K562 (cell line): ENCODE results near the gene TMEM170A. TPM values are rescaled to one million over a fixed set of nuclear protein-coding genes. Genes with fewer than 3 reads are reported as not detected.

Experiments
- ATAC-seq: fragments of 200-7000 bp; cut with Tn5 transposase; 3 replicates; pipeline ENCODE4 v1.9.1; 2020; ENCODE audit warnings: moderate library complexity
- BruUV-seq: library from RNA; stranded (reverse); fragments of 400-500 nt; replicated peaks from 2 replicates; lab custom pipeline; 2021; lab: Mats Ljungman, UMichigan
- CTCF ChIA-PET: fragments of 300-600 bp; formaldehyde crosslinking; extraction: SDS; loops from one replicate; lab custom pipeline; 2021; ENCODE audit warnings: low intra/inter-chr PET ratio; lab: Yijun Ruan, JAX
- POLR2A ChIA-PET: fragments of 300-600, 350-650 bp; sonication (Branson Sonifier 250); formaldehyde crosslinking; extraction: SDS; loops from one replicate; lab custom pipeline; 2021; ENCODE audit warnings: antibody characterized with exemption, inconsistent platforms; lab: Yijun Ruan, JAX
- DNase-seq, 4 experiments: peaks; one replicate each; pipeline versions ENCODE4 v3.0.0 to v3.0.0-alpha.2; 2011 to 2018; ENCODE audit warnings: low spot score in 3 of 4, mixed read lengths in 3 of 4; ENCODE audit errors: extremely low read depth in 1 of 4
- FAIRE-seq: peaks from 2 replicates; lab custom pipeline; 2011; peaks lifted over from hg19 to GRCh38; lab: Jason Lieb, UNC
- H2AFZ ChIP-seq: 2 replicates; pipeline ENCODE4 v1.6.0; 2011; ENCODE audit warnings: low read depth, low read length, control low read depth, inconsistent platforms
- H3K27ac ChIP-seq: fragments of 200-600 bp; 3 replicates; pipeline ENCODE4 v1.8.0; 2011; ENCODE audit warnings: low read depth, mild to moderate bottlenecking, control low read depth, inconsistent platforms, low read length, moderate library complexity, mixed read lengths; ENCODE audit errors: extremely low read depth
- H3K27me3 ChIP-seq, 2 experiments: fragments of 300-600 bp in 1 of 2; 2 replicates in 1 of 2; 3 replicates in 1 of 2; pipeline versions ENCODE4 v1.6.0 to v1.8.0; 2011; ENCODE audit warnings: inconsistent platforms in 2 of 2, low read length in 2 of 2, mild to moderate bottlenecking in 1 of 2, mixed read lengths in 1 of 2, moderate library complexity in 1 of 2; ENCODE audit not compliant: control insufficient read depth in 2 of 2, insufficient read depth in 2 of 2
- H3K36me3 ChIP-seq: fragments of 300-600 bp; 3 replicates; pipeline ENCODE4 v1.8.0; 2011; ENCODE audit warnings: mild to moderate bottlenecking, low read length, inconsistent platforms; ENCODE audit not compliant: control insufficient read depth, insufficient read depth
- H3K4me1 ChIP-seq, 2 experiments: fragments of 200-600 bp in 1 of 2; replicated peaks in 1 of 2; 2 replicates in 1 of 2; 3 replicates in 1 of 2; pipeline versions ENCODE4 v1.5.1 to v1.8.0; 2011; ENCODE audit warnings: inconsistent platforms in 2 of 2, low read length in 2 of 2, mild to moderate bottlenecking in 1 of 2, mixed read lengths in 1 of 2, moderate library complexity in 1 of 2; ENCODE audit not compliant: control insufficient read depth in 2 of 2, insufficient read depth in 2 of 2
- H3K4me2 ChIP-seq: 2 replicates; pipeline ENCODE4 v1.6.1; 2011; ENCODE audit warnings: low read length, control low read depth, inconsistent platforms, mixed read lengths; ENCODE audit not compliant: insufficient read depth
- H3K4me3 ChIP-seq: fragments of 200-600 bp; sonication (generic), shearing (Covaris generic); 2 replicates; pipeline ENCODE4 v1.5.1; 2016; ENCODE audit warnings: control low read depth, inconsistent platforms
- H3K79me2 ChIP-seq: fragments of 200-600 bp; 3 replicates; pipeline ENCODE4 v1.8.0; 2011; ENCODE audit warnings: low read length, inconsistent platforms; ENCODE audit not compliant: control insufficient read depth, insufficient read depth
- H3K9ac ChIP-seq, 2 experiments: 2 replicates each; pipeline versions ENCODE4 v1.6.0 to v1.6.1; 2011; ENCODE audit warnings: low read depth in 2 of 2, low read length in 2 of 2, control low read depth in 1 of 2, inconsistent platforms in 1 of 2, mild to moderate bottlenecking in 1 of 2, mixed read lengths in 1 of 2; ENCODE audit not compliant: insufficient read depth in 1 of 2
- H3K9me1 ChIP-seq: one replicate; pipeline ENCODE4 v1.6.0; 2011; ENCODE audit warnings: inconsistent platforms, mild to moderate bottlenecking, low read length, moderate library complexity; ENCODE audit not compliant: control insufficient read depth, insufficient read depth
- H3K9me3 ChIP-seq: replicated peaks from 2 replicates; pipeline ENCODE4 v1.5.1; 2011; ENCODE audit warnings: low read depth, low read length, inconsistent platforms; ENCODE audit not compliant: control insufficient read depth, insufficient read depth
- H4K20me1 ChIP-seq: replicated peaks from 2 replicates; pipeline ENCODE4 v1.6.1; 2011; ENCODE audit warnings: low read length, inconsistent platforms, mixed read lengths; ENCODE audit not compliant: control insufficient read depth, insufficient read depth
- HMGN3 ChIP-seq: IDR thresholded peaks from 2 replicates; pipeline ENCODE4 v1.6.1; 2011; ENCODE audit warnings: borderline replicate concordance, low read depth, mild to moderate bottlenecking, mixed read lengths, low read length; ENCODE audit not compliant: insufficient read length; ENCODE audit errors: extremely low read depth
- MAFF ChIP-seq: IDR thresholded peaks from 2 replicates; pipeline ENCODE4 v1.6.1; 2012; ENCODE audit warnings: low read length, improper control_type of control experiment
- NRF1 ChIP-seq, 2 experiments: fragments of 450-650 bp; IDR thresholded peaks in 1 of 2; conservative IDR thresholded peaks in 1 of 2; 2 replicates each; pipeline ENCODE4 v1.6.1; 2014; ENCODE audit warnings: mild to moderate bottlenecking in 2 of 2
- RNF2 ChIP-seq: sonication (generic); IDR thresholded peaks from 2 replicates; pipeline ENCODE4 v1.6.1; 2016
- TAL1 ChIP-seq: fragments of 450-650 bp; IDR thresholded peaks from 2 replicates; pipeline ENCODE4 v1.6.1; 2016; ENCODE audit warnings: mild to moderate bottlenecking
- ZNF263 ChIP-seq: sonication (generic); formaldehyde crosslinking; IDR thresholded peaks from 2 replicates; pipeline ENCODE4 v1.8.0; 2022; ENCODE audit warnings: mild to moderate bottlenecking, missing genetic modification reagents, borderline replicate concordance
- WGBS: fragments of 100-300 bp; shearing (Covaris generic); methylation state at CpG from one replicate; pipeline ENCODE4 v1.1.6; 2016; ENCODE audit warnings: low coverage, mixed read lengths; ENCODE audit not compliant: insufficient coverage; ENCODE audit errors: missing lambda C conversion rate; 5-methylcytosine and 5-hydroxymethylcytosine counted together
- in situ Hi-C: fragments of 300-500 bp; cut with MboI; formaldehyde crosslinking; loops from 4 replicates; pipeline ENCODE4 v1.15.0; 2018; ENCODE audit warnings: inconsistent platforms, mixed read lengths
- intact Hi-C: fragments of 100-400 bp; cut with micrococcal nuclease; formaldehyde crosslinking; loops from 2 replicates; pipeline ENCODE4 v1.14.2; 2022
- polyA plus RNA-seq, 8 experiments: library from polyadenylated mRNA; depleted of rRNA in 4 of 8; stranded (reverse) in 5 of 8; unstranded in 3 of 8; fragments of >200 nt; fragmentation: Nextera tagmentation in 2 of 8; fragmentation: Illumina TruSeq in 1 of 8; extraction: Ambion mirVana in 2 of 8; extraction: Trizol in 1 of 8; gene quantifications; 2 replicates each; pipeline versions ENCODE4 v1.2.1 to v1.2.3, GENCODE V29; 2011 to 2014; ENCODE audit warnings: inconsistent platforms in 1 of 8, missing spikeins in 1 of 8
- total RNA-seq, 7 experiments: library from RNA; depleted of rRNA in 6 of 7; stranded (reverse); fragments of >200 nt in 6 of 7; fragmentation: Illumina TruSeq in 2 of 7; extraction: Trizol in 2 of 7; gene quantifications; 2 replicates each; pipeline versions ENCODE4 v1.2.1 to v1.2.3, GENCODE V29; 2011 to 2021; ENCODE audit warnings: low replicate concordance in 1 of 7

TMEM170A gene
- total and polyA plus RNA-seq, 9 of the 15 experiments (the other 6 are each of a cell fraction or from before 2014, with no cell fraction given), result 6.1 to 30.2 (median 15.0) TPM

- Histone ChIP-seq H3K79me2 (no peaks in the 10 kb centered on the region), H3K27me3 (peaks cover 13 to 42% of the 10 kb centered on the region in 2 experiments; a peak in 3 of 5 replicates), H3K4me2 (no peak overlapping the region), H4K20me1 (no peaks in the 10 kb centered on the region; the same call in 1 of the 2 replicates), H3K27ac (no peak overlapping the region), H2AFZ (no peak overlapping the region), H3K9ac (no peak overlapping the region), H3K4me3 (no peak overlapping the region), H3K9me3 (no peaks in the 10 kb centered on the region), H3K4me1 (peaks cover 0 to 9% of the 10 kb centered on the region in 2 experiments; a peak in 2 of 5 replicates), H3K36me3 (no peaks in the 10 kb centered on the region), H3K9me1 (no peaks in the 10 kb centered on the region)
- ChIA-PET CTCF (no interaction called here), POLR2A (interaction anchor here (0.6 to 0.8 kb wide), 3 partner anchors 10 to 306 kb away, joined by 3 read pairs; no protein-coding TSS in a partner anchor)
- in situ Hi-C loops, result loop anchor here (10.0 kb wide), 1 partner anchor 288 kb away; no protein-coding TSS in a partner anchor
- no peak for TF ChIP-seq ZNF263
- TF ChIP-seq MAFF, result no peak
- TF ChIP-seq TAL1, result no peak
- no peak for ATAC-seq
- DNase-seq, result no peak
- no TSS peak for BruUV-seq
- no peak for FAIRE-seq
- 7% methylated on average over 8 of the region's 8 CpGs for WGBS
- intact Hi-C loops, result no loop called here
Observed at GRCh38 chr16:75476817-75477216, 12.3 kb upstream of the TMEM170A start.

GRCh38 chr16:75475420-75475847 lies 10.9 kb upstream of the TMEM170A start:
- CTCF ChIA-PET, result no interaction called here

More at GRCh38 chr16:75475420-75475847, 10.9 kb upstream of the TMEM170A start:
- no peak overlapping the region for H3K9ac ChIP-seq
- H3K9me3 ChIP-seq, result no peaks in the 10 kb centered on the region
- H3K9me1 ChIP-seq, result no peaks in the 10 kb centered on the region
- in situ Hi-C loops, result loop anchor here (10.0 kb wide), 1 partner anchor 289 kb away; no protein-coding TSS in a partner anchor
- TF ChIP-seq RNF2, result no peak
- TF ChIP-seq HMGN3, result no peak
- peak; percentile 66 to 76 for TF ChIP-seq NRF1 (conservative IDR thresholded peaks at IDR 0.05 in 1 of 2, IDR thresholded peaks at IDR 0.05 in 1 of 2)
- BruUV-seq, result no TSS peak
- FAIRE-seq, result no peak
- H3K79me2 ChIP-seq, result no peaks in the 10 kb centered on the region
- no peak for ATAC-seq
- H3K4me3 ChIP-seq, result no peak overlapping the region
- POLR2A ChIA-PET, result interaction anchor here (0.6 kb wide), 1 partner anchor 173 kb away, joined by 3 read pairs; no protein-coding TSS in a partner anchor
- H3K27me3 ChIP-seq, result peaks cover 13 to 38% of the 10 kb centered on the region in 2 experiments; a peak in 3 of 5 replicates
- H2AFZ ChIP-seq, result no peak overlapping the region
- peaks cover 0 to 9% of the 10 kb centered on the region in 2 experiments; a peak in 2 of 5 replicates for H3K4me1 ChIP-seq
- DNase-seq, result no peak
- intact Hi-C loops, result no loop called here
- no peaks in the 10 kb centered on the region for H3K36me3 ChIP-seq
- 2% methylated on average over 2 of the region's 2 CpGs for WGBS
- no peak overlapping the region for H3K27ac ChIP-seq
- H3K4me2 ChIP-seq, result no peak overlapping the region
- no peaks in the 10 kb centered on the region; the same call in 1 of the 2 replicates for H4K20me1 ChIP-seq
